ENCODE results near the gene SLC35F3. TPM values are rescaled to one million over a fixed set of nuclear protein-coding genes. Genes with fewer than 3 reads are reported as not detected.
"Not testable (repeated sequence)": the region's sequence is repeated elsewhere in the genome, so short reads cannot be mapped to it uniquely, and the experiment has no call there.

SLC35F3 gene
- total RNA-seq, 2 experiments from 2014 or later: not detected

DNA sequence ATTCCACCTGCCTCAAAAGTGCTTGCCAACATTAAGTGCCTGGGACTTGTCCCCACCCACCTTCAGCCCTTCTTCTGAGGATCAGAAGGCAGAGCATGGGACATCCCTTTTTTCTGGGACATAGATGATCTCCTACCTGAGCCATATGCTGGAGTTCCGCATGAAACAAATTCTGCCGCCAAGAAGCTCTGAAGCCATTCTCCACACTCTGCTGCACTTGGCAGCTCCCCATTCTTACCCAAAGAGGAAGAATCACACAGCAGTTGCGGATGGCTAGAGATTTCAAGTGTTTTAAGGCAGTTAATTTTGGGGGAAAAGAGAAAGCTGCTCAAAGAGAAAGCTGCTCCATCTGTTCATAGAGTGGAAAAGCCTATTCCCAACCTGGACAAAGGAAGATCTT lies 271.5 kb downstream of the SLC35F3 start:
- Histone ChIP-seq H3K9me2 (ENCODE audit: insufficient read depth, low read length) (no peaks in the 10 kb centered on the region), H3K79me2 (ENCODE audit: insufficient read depth, low read depth, low read length) (no peaks in the 10 kb centered on the region), H4K20me1 (ENCODE audit: insufficient read depth, low read length) (no peaks in the 10 kb centered on the region), H2AFZ (ENCODE audit: low read length) (no peak overlapping the region), H3K4me2 (ENCODE audit: low read length) (no peak overlapping the region), H3K4me3 (ENCODE audit: low read depth, low read length, poor library complexity, severe bottlenecking) (no peak overlapping the region), H3K36me3 (ENCODE audit: insufficient read depth, low read length) (no peaks in the 10 kb centered on the region), H3K27ac (ENCODE audit: low read depth, low read length, poor library complexity, severe bottlenecking) (no peak overlapping the region), H3K4me1 (ENCODE audit: insufficient read depth, low read length, poor library complexity, severe bottlenecking) (no peaks in the 10 kb centered on the region), H3K9me3 (ENCODE audit: low read length) (no peaks in the 10 kb centered on the region)
- DNase-seq (ENCODE audit: low spot score): no peak
- intact Hi-C loops (cut with micrococcal nuclease; ENCODE audit: unreplicated experiment): no loop called here
- TF ChIP-seq, protein P1, sequence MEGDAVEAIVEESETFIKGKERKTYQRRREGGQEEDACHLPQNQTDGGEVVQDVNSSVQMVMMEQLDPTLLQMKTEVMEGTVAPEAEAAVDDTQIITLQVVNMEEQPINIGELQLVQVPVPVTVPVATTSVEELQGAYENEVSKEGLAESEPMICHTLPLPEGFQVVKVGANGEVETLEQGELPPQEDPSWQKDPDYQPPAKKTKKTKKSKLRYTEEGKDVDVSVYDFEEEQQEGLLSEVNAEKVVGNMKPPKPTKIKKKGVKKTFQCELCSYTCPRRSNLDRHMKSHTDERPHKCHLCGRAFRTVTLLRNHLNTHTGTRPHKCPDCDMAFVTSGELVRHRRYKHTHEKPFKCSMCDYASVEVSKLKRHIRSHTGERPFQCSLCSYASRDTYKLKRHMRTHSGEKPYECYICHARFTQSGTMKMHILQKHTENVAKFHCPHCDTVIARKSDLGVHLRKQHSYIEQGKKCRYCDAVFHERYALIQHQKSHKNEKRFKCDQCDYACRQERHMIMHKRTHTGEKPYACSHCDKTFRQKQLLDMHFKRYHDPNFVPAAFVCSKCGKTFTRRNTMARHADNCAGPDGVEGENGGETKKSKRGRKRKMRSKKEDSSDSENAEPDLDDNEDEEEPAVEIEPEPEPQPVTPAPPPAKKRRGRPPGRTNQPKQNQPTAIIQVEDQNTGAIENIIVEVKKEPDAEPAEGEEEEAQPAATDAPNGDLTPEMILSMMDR (conservative IDR thresholded peaks at IDR 0.05; ENCODE audit: low read length): no peak
- no peak for TF ChIP-seq EZH2phosphoT487 (IDR thresholded peaks at IDR 0.05; ENCODE audit: borderline replicate concordance, low read depth, low read length)
- POLR2A ChIA-PET: no interaction called here
- CTCF ChIA-PET (ENCODE audit: unreplicated experiment): no interaction called here
- BruUV-seq (replicated peaks): no TSS peak

DNA sequence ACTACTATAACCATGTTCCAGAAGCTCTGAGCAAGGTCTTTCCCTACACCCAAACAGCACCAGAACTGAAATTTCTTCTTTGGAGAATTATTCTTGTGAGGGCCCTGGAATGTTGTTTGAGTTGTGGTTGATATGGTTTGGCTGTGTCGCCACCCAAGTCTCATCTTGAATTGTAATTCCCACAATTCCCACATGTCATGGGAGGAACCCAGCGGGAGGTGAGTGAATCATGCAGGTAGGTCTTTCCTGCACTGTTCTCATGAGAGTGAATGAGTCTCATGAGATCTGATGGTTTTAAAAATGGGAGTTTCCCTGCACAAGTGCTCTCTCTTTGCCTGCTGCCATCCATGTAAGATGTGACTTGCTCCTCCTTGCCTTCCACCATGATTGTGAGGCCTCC lies 272.4 kb downstream of the SLC35F3 start:
- H4K20me1 ChIP-seq (ENCODE audit: insufficient read depth, low read length); intact Hi-C loops (cut with micrococcal nuclease; ENCODE audit: unreplicated experiment); H2AFZ ChIP-seq (ENCODE audit: low read length); H3K9me2 ChIP-seq (ENCODE audit: insufficient read depth, low read length); BruUV-seq (replicated peaks); H3K4me2 ChIP-seq (ENCODE audit: low read length); H3K9me3 ChIP-seq (ENCODE audit: low read length); H3K4me3 ChIP-seq (ENCODE audit: low read depth, low read length, poor library complexity, severe bottlenecking); CTCF ChIA-PET (ENCODE audit: unreplicated experiment); H3K79me2 ChIP-seq (ENCODE audit: insufficient read depth, low read depth, low read length); H3K36me3 ChIP-seq (ENCODE audit: insufficient read depth, low read length); H3K27ac ChIP-seq (ENCODE audit: low read depth, low read length, poor library complexity, severe bottlenecking); POLR2A ChIA-PET; DNase-seq (ENCODE audit: low spot score); H3K4me1 ChIP-seq (ENCODE audit: insufficient read depth, low read length, poor library complexity, severe bottlenecking): not testable (repeated sequence)

DNA sequence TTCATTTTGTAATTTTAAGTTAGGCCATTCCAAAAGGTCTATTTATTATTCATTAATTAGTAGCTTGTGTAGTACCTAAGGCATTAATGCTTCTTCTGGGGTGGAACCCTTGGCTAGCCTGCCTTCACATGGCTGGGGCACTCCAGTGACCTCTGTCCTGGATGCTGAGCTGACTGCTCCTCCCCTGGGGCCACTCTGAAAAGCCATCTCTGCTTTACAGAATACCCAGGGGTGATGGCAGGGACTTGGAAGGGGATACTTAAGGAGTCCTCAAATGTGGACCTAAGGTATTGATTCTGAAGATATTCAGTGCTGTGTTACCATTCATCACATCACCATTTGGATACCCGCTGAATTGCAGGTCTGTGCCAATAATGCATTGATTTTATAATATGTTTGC lies 281.0 kb downstream of the SLC35F3 start:
- H3K27ac ChIP-seq (ENCODE audit: low read depth, low read length, poor library complexity, severe bottlenecking): no peak overlapping the region
- no peaks in the 10 kb centered on the region for H3K79me2 ChIP-seq (ENCODE audit: insufficient read depth, low read depth, low read length)
- CTCF ChIA-PET (ENCODE audit: unreplicated experiment): no interaction called here
- no peak overlapping the region for H3K4me3 ChIP-seq (ENCODE audit: low read depth, low read length, poor library complexity, severe bottlenecking)
- no peak overlapping the region for H2AFZ ChIP-seq (ENCODE audit: low read length)
- no peaks in the 10 kb centered on the region for H3K4me1 ChIP-seq (ENCODE audit: insufficient read depth, low read length, poor library complexity, severe bottlenecking)
- H3K4me2 ChIP-seq (ENCODE audit: low read length): no peak overlapping the region
- TF ChIP-seq, protein P1 (conservative IDR thresholded peaks at IDR 0.05; ENCODE audit: low read length): no peak
- no peak for TF ChIP-seq EZH2phosphoT487 (IDR thresholded peaks at IDR 0.05; ENCODE audit: borderline replicate concordance, low read depth, low read length)
- H3K9me3 ChIP-seq (ENCODE audit: low read length): no peaks in the 10 kb centered on the region
- no peak for DNase-seq (ENCODE audit: low spot score)
- H3K36me3 ChIP-seq (ENCODE audit: insufficient read depth, low read length): no peaks in the 10 kb centered on the region
- no TSS peak for BruUV-seq (replicated peaks)
- POLR2A ChIA-PET: no interaction called here
- intact Hi-C loops (cut with micrococcal nuclease; ENCODE audit: unreplicated experiment): no loop called here
- H4K20me1 ChIP-seq (ENCODE audit: insufficient read depth, low read length): no peaks in the 10 kb centered on the region
- H3K9me2 ChIP-seq (ENCODE audit: insufficient read depth, low read length): no peaks in the 10 kb centered on the region
